NK-92 (cell line): ENCODE data around the gene DYRK1A.

ENCODE experiments used
- DNase-seq: peaks from one replicate; lab custom pipeline; 2025; ENCODE audit not compliant: unreplicated experiment; lab: John Stamatoyannopoulos, UW

Gene DYRK1A

GRCh38 chr21:37563641-37564340 lies 197.2 kb downstream of the DYRK1A start:
- DNase-seq: peak; percentile 47

- no peak for DNase-seq
These were observed 197.9 kb downstream of the DYRK1A start for GRCh38 chr21:37564341-37564923.

GRCh38 chr21:37564924-37565529 lies 198.5 kb downstream of the DYRK1A start:
- DNase-seq: no peak

- no peak for DNase-seq
These were observed 199.1 kb downstream of the DYRK1A start for GRCh38 chr21:37565530-37566223.

- no peak for DNase-seq
These were observed 200.4 kb downstream of the DYRK1A start for GRCh38 chr21:37566790-37567615.

- DNase-seq: no peak
These were observed 201.8 kb downstream of the DYRK1A start for GRCh38 chr21:37568415-37568814.

- DNase-seq: no peak
These were observed 202.3 kb downstream of the DYRK1A start for GRCh38 chr21:37568916-37569315.

GRCh38 chr21:37571442-37571841 lies 204.9 kb downstream of the DYRK1A start:
- no peak for DNase-seq

GRCh38 chr21:37574316-37574715 lies 207.7 kb downstream of the DYRK1A start:
- DNase-seq: no peak

- DNase-seq: no peak
These were observed 208.2 kb downstream of the DYRK1A start for GRCh38 chr21:37574751-37575150.

- no peak for DNase-seq
These were observed 209.0 kb downstream of the DYRK1A start for GRCh38 chr21:37575580-37575979.
